ENCODE data around the gene SLC25A18. TPM values are rescaled to one million over a fixed set of nuclear protein-coding genes. Genes with fewer than 3 reads are reported as not detected.

Gene SLC25A18
- polyA plus RNA-seq, 3 donors = 0.10 to 0.11 TPM; not detected in 1

GRCh38 chr22:17549183-17549582 is 14.1 kb upstream of the SLC25A18 start:
- no peak overlapping the region for H3K4me3 Mint-ChIP-seq
- no peak overlapping the region for H3K27ac Mint-ChIP-seq
- H3K9me3 ChIP-seq (replicated peaks in 1 of 2; ENCODE audit: control insufficient read depth in 1 of 2, insufficient read depth in 1 of 2, low read length in 2 of 2) = no peaks in the 10 kb centered on the region
- no peak overlapping the region for H3K4me2 ChIP-seq (replicated peaks; ENCODE audit: extremely low read depth, low read length, poor library complexity, severe bottlenecking)
- TF ChIP-seq CTCF (IDR thresholded peaks at IDR 0.05) = no peak
- peaks cover 0 to 10% of the 10 kb centered on the region in 2 donors for H3K36me3 Mint-ChIP-seq
- no peak overlapping the region for H2AFZ ChIP-seq (ENCODE audit: insufficient read depth, low read depth, low read length, poor library complexity, severe bottlenecking)
- no peaks in the 10 kb centered on the region for H3K4me1 Mint-ChIP-seq
- H3K27me3 ChIP-seq (ENCODE audit: control insufficient read depth in 2 of 2, insufficient read depth in 2 of 2, low read length in 2 of 2) = no peaks in the 10 kb centered on the region
- H3K9me3 Mint-ChIP-seq = peaks cover 0 to 2% (median 0%) of the 10 kb centered on the region in 7 donors
- no peak for DNase-seq
- H3K9ac ChIP-seq (ENCODE audit: insufficient read depth, low read length, poor library complexity, severe bottlenecking) = no peak overlapping the region
- intact Hi-C loops (cut with micrococcal nuclease) = no loop called here
- no peaks in the 10 kb centered on the region for H3K36me3 ChIP-seq (replicated peaks in 1 of 2; ENCODE audit: control insufficient read depth in 1 of 2, insufficient read depth in 2 of 2, low read length in 2 of 2)
- 100% methylated on average over 5 of the region's 10 CpGs for WGBS (ENCODE audit: insufficient coverage)
- peaks cover 0 to 5% (median 0%) of the 10 kb centered on the region in 3 donors for H3K27me3 Mint-ChIP-seq (ENCODE audit: low read depth in 3 of 3)
- no peaks in the 10 kb centered on the region for H4K20me1 ChIP-seq (ENCODE audit: insufficient read depth, low read length)
- no peak overlapping the region for H3K4me3 ChIP-seq (replicated peaks in 1 of 3; ENCODE audit: low read depth in 2 of 3, low read length in 3 of 3)
- no peaks in the 10 kb centered on the region for H3K4me1 ChIP-seq (ENCODE audit: control insufficient read depth in 1 of 2, insufficient read depth in 2 of 2, low read length in 2 of 2)
- no peak overlapping the region for H3K27ac ChIP-seq (ENCODE audit: low read depth in 1 of 2, low read length in 2 of 2)
- no peaks in the 10 kb centered on the region for H3K79me2 ChIP-seq (ENCODE audit: insufficient read depth, low read length)

GRCh38 chr22:17549655-17550054 is 13.6 kb upstream of the SLC25A18 start:
- Histone ChIP-seq H3K9ac (ENCODE audit: insufficient read depth, low read length, poor library complexity, severe bottlenecking) (no peak overlapping the region), H3K79me2 (ENCODE audit: insufficient read depth, low read length) (no peaks in the 10 kb centered on the region), H3K27me3 (ENCODE audit: control insufficient read depth in 2 of 2, insufficient read depth in 2 of 2, low read length in 2 of 2) (no peaks in the 10 kb centered on the region), H3K27ac (ENCODE audit: low read depth in 1 of 2, low read length in 2 of 2) (no peak overlapping the region), H4K20me1 (ENCODE audit: insufficient read depth, low read length) (no peaks in the 10 kb centered on the region), H3K9me3 (replicated peaks in 1 of 2; ENCODE audit: control insufficient read depth in 1 of 2, insufficient read depth in 1 of 2, low read length in 2 of 2) (no peaks in the 10 kb centered on the region), H3K36me3 (replicated peaks in 1 of 2; ENCODE audit: control insufficient read depth in 1 of 2, insufficient read depth in 2 of 2, low read length in 2 of 2) (no peaks in the 10 kb centered on the region), H2AFZ (ENCODE audit: insufficient read depth, low read depth, low read length, poor library complexity, severe bottlenecking) (no peak overlapping the region), H3K4me1 (ENCODE audit: control insufficient read depth in 1 of 2, insufficient read depth in 2 of 2, low read length in 2 of 2) (no peaks in the 10 kb centered on the region), H3K4me2 (replicated peaks; ENCODE audit: extremely low read depth, low read length, poor library complexity, severe bottlenecking) (no peak overlapping the region), H3K4me3 (replicated peaks in 1 of 3; ENCODE audit: low read depth in 2 of 3, low read length in 3 of 3) (no peak overlapping the region)
- TF ChIP-seq CTCF (IDR thresholded peaks at IDR 0.05) = no peak
- no peak for DNase-seq
- intact Hi-C loops (cut with micrococcal nuclease) = no loop called here
- Mint-ChIP-seq H3K27me3 (ENCODE audit: low read depth in 3 of 3) (peaks cover 0 to 5% (median 0%) of the 10 kb centered on the region in 3 donors), H3K9me3 (peaks cover 0 to 2% (median 0%) of the 10 kb centered on the region in 7 donors), H3K27ac (no peak overlapping the region), H3K4me1 (no peaks in the 10 kb centered on the region), H3K36me3 (peaks cover 0 to 10% of the 10 kb centered on the region in 2 donors), H3K4me3 (no peak overlapping the region)
- WGBS (ENCODE audit: insufficient coverage) = no CpG with 5 or more reads among the region's 5 CpGs
